Transverse colon (tissue), 3 donors: Measurements from ENCODE around the gene BLVRB.

Source experiments
- EP300 ChIP-seq: sonication (generic); formaldehyde crosslinking; IDR thresholded peaks from one replicate; pipeline ENCODE4 v1.6.1; 2017; ENCODE audit warnings: antibody characterized with exemption, low read depth
- POLR2A ChIP-seq: fragments of 450-650 bp; IDR thresholded peaks from one replicate; pipeline ENCODE4 v1.6.1; 2016; ENCODE audit warnings: antibody characterized with exemption, mild to moderate bottlenecking, moderate library complexity
- TF ChIP-seq, protein P1 (sequence below), 5 experiments: fragments of 200-600 bp in 3 of 5; fragments of 450-650 bp in 2 of 5; sonication (generic) in 3 of 5; IDR thresholded peaks; 1 replicate in 2 of 5; 2 replicates in 3 of 5; pipeline ENCODE4 v1.5.1; 2016 to 2017; ENCODE audit warnings: antibody characterized with exemption in 5 of 5, inconsistent platforms in 3 of 5, mild to moderate bottlenecking in 2 of 5, moderate library complexity in 1 of 5

DNA sequence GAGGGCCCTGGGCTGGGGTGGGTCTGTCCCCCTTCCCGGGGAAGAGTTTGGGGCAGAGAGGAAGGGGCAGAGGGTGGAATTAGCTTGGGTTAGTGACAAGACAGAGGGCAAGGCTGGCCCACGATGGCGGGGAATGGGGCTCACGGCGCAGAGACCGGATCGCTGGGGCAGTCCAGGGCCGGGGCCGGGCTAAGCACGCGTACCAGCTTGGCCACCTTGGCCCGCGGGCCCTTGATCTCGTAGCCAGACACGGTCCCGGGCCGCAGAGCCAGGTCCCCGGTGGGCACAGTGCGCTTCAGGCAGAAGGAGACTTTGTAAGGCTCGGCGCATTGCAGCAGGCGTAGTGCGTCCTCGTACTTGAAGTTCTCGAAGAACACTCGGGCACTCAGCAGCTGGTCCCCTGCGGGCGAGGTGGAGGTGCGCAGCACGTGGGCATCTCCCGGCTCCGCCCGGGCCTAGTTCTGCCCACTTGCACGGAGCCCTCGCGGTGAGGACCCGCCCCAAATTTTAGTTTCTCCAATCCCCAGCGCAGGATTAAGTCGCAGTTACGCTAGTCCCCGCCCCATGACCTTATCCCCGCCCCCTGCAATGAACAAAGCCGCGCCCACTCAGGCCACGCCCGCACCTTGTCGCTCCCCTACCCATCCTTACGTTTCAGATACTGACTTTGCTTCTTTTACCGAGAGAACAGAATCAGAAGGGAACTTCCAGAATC is 67.0 kb downstream of the BLVRB start:
- TF ChIP-seq POLR2A = no peak
- TF ChIP-seq, protein P1, sequence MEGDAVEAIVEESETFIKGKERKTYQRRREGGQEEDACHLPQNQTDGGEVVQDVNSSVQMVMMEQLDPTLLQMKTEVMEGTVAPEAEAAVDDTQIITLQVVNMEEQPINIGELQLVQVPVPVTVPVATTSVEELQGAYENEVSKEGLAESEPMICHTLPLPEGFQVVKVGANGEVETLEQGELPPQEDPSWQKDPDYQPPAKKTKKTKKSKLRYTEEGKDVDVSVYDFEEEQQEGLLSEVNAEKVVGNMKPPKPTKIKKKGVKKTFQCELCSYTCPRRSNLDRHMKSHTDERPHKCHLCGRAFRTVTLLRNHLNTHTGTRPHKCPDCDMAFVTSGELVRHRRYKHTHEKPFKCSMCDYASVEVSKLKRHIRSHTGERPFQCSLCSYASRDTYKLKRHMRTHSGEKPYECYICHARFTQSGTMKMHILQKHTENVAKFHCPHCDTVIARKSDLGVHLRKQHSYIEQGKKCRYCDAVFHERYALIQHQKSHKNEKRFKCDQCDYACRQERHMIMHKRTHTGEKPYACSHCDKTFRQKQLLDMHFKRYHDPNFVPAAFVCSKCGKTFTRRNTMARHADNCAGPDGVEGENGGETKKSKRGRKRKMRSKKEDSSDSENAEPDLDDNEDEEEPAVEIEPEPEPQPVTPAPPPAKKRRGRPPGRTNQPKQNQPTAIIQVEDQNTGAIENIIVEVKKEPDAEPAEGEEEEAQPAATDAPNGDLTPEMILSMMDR (IDR thresholded peaks at IDR 0.05) = no peak
- no peak for TF ChIP-seq EP300
